ENCODE results near the gene KBTBD12.

KBTBD12 gene

DNA sequence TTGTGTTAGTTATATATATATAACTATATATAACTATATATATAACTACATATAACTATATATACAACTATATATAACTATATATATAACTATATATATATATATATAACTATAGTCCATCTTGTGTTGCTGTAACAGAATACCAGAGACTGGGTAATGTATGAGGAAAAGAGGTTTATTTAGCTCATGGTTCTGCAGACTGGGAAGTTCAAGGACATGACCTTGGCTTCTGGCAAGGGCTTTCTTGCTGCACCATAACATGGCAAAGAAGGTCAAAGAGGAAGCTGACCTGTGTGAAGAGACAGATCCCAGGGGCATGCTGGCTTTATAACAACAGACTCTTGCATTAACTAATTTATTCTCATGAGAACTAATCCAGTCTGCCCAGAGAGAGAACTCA, 27.6 kb downstream of the KBTBD12 start:
- no peak overlapping the region for H3K4me2 ChIP-seq (ENCODE audit: low read depth, low read length, poor library complexity, severe bottlenecking)
- TF ChIP-seq, protein P1, sequence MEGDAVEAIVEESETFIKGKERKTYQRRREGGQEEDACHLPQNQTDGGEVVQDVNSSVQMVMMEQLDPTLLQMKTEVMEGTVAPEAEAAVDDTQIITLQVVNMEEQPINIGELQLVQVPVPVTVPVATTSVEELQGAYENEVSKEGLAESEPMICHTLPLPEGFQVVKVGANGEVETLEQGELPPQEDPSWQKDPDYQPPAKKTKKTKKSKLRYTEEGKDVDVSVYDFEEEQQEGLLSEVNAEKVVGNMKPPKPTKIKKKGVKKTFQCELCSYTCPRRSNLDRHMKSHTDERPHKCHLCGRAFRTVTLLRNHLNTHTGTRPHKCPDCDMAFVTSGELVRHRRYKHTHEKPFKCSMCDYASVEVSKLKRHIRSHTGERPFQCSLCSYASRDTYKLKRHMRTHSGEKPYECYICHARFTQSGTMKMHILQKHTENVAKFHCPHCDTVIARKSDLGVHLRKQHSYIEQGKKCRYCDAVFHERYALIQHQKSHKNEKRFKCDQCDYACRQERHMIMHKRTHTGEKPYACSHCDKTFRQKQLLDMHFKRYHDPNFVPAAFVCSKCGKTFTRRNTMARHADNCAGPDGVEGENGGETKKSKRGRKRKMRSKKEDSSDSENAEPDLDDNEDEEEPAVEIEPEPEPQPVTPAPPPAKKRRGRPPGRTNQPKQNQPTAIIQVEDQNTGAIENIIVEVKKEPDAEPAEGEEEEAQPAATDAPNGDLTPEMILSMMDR (IDR thresholded peaks at IDR 0.05; ENCODE audit: insufficient read depth, low read length, poor library complexity, severe bottlenecking) = no peak
- TF ChIP-seq EZH2phosphoT487 (conservative IDR thresholded peaks at IDR 0.05; ENCODE audit: low read length) = no peak
- no peaks in the 10 kb centered on the region for H3K79me2 ChIP-seq (ENCODE audit: insufficient read depth, low read length)
- no peaks in the 10 kb centered on the region for H3K36me3 ChIP-seq (ENCODE audit: low read length)
- H3K9me2 ChIP-seq (replicated peaks; ENCODE audit: insufficient read depth, low read length) = no peaks in the 10 kb centered on the region
- no peak overlapping the region for H3K4me3 ChIP-seq (ENCODE audit: insufficient read depth, low read length, poor library complexity, severe bottlenecking)
- no peak overlapping the region for H3K9ac ChIP-seq (ENCODE audit: low read length)
- H2AFZ ChIP-seq (ENCODE audit: low read depth, low read length, severe bottlenecking) = no peak overlapping the region
- no peaks in the 10 kb centered on the region for H4K20me1 ChIP-seq (ENCODE audit: low read depth, low read length)
- no peaks in the 10 kb centered on the region for H3K27me3 ChIP-seq (ENCODE audit: low read length)
- H3K9me3 ChIP-seq (ENCODE audit: insufficient read depth, low read length) = no peaks in the 10 kb centered on the region
- no peaks in the 10 kb centered on the region for H3F3A ChIP-seq (ENCODE audit: insufficient read depth)
- no peak overlapping the region for H3K27ac ChIP-seq (ENCODE audit: low read depth, low read length)

DNA sequence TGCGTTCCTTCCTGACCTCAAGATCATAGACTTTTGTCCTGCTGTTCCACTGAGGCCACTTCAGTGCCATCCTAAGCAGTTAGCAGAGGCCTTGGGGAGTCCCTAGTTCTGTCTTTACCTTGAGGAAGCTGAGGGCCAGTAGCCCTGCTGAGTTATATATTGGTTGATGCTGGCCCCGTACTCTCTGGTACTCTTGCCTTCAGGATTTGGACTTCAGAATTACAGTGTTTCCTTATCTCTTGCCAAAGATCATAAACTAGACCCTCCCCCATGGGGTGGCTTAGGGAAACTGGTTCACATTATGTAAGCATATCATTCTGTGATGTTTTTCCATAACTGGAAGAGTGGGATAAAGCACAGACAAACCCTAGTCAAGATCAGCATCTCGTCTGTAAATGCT, 33.2 kb downstream of the KBTBD12 start:
- Histone ChIP-seq H3K27ac (ENCODE audit: low read depth, low read length) (no peak overlapping the region), H3K27me3 (ENCODE audit: low read length) (no peaks in the 10 kb centered on the region), H3K4me2 (ENCODE audit: low read depth, low read length, poor library complexity, severe bottlenecking) (no peak overlapping the region), H3K36me3 (ENCODE audit: low read length) (no peaks in the 10 kb centered on the region), H2AFZ (ENCODE audit: low read depth, low read length, severe bottlenecking) (no peak overlapping the region), H3K79me2 (ENCODE audit: insufficient read depth, low read length) (no peaks in the 10 kb centered on the region), H3K9me3 (ENCODE audit: insufficient read depth, low read length) (no peaks in the 10 kb centered on the region), H3K4me3 (ENCODE audit: insufficient read depth, low read length, poor library complexity, severe bottlenecking) (no peak overlapping the region), H4K20me1 (ENCODE audit: low read depth, low read length) (no peaks in the 10 kb centered on the region), H3K9me2 (replicated peaks; ENCODE audit: insufficient read depth, low read length) (no peaks in the 10 kb centered on the region), H3F3A (ENCODE audit: insufficient read depth) (no peaks in the 10 kb centered on the region), H3K9ac (ENCODE audit: low read length) (no peak overlapping the region)
- TF ChIP-seq, protein P1 (IDR thresholded peaks at IDR 0.05; ENCODE audit: insufficient read depth, low read length, poor library complexity, severe bottlenecking) = no peak
- TF ChIP-seq EZH2phosphoT487 (conservative IDR thresholded peaks at IDR 0.05; ENCODE audit: low read length) = no peak

- Histone ChIP-seq H3K79me2 (ENCODE audit: insufficient read depth, low read length) (no peaks in the 10 kb centered on the region), H4K20me1 (ENCODE audit: low read depth, low read length) (no peaks in the 10 kb centered on the region), H3K9ac (ENCODE audit: low read length) (no peak overlapping the region), H3K9me3 (ENCODE audit: insufficient read depth, low read length) (no peaks in the 10 kb centered on the region), H2AFZ (ENCODE audit: low read depth, low read length, severe bottlenecking) (no peak overlapping the region), H3K9me2 (replicated peaks; ENCODE audit: insufficient read depth, low read length) (no peaks in the 10 kb centered on the region), H3K4me2 (ENCODE audit: low read depth, low read length, poor library complexity, severe bottlenecking) (no peak overlapping the region), H3K36me3 (ENCODE audit: low read length) (no peaks in the 10 kb centered on the region), H3K27me3 (ENCODE audit: low read length) (no peaks in the 10 kb centered on the region), H3K4me3 (ENCODE audit: insufficient read depth, low read length, poor library complexity, severe bottlenecking) (no peak overlapping the region), H3K27ac (ENCODE audit: low read depth, low read length) (no peak overlapping the region), H3F3A (ENCODE audit: insufficient read depth) (no peaks in the 10 kb centered on the region)
- TF ChIP-seq, protein P1 (IDR thresholded peaks at IDR 0.05; ENCODE audit: insufficient read depth, low read length, poor library complexity, severe bottlenecking) = no peak
- no peak for TF ChIP-seq EZH2phosphoT487 (conservative IDR thresholded peaks at IDR 0.05; ENCODE audit: low read length)
Measured at GRCh38 chr3:127949446-127950055, 34.5 kb downstream of the KBTBD12 start.
